ENCODE measurements around the gene TNS3.

DNA sequence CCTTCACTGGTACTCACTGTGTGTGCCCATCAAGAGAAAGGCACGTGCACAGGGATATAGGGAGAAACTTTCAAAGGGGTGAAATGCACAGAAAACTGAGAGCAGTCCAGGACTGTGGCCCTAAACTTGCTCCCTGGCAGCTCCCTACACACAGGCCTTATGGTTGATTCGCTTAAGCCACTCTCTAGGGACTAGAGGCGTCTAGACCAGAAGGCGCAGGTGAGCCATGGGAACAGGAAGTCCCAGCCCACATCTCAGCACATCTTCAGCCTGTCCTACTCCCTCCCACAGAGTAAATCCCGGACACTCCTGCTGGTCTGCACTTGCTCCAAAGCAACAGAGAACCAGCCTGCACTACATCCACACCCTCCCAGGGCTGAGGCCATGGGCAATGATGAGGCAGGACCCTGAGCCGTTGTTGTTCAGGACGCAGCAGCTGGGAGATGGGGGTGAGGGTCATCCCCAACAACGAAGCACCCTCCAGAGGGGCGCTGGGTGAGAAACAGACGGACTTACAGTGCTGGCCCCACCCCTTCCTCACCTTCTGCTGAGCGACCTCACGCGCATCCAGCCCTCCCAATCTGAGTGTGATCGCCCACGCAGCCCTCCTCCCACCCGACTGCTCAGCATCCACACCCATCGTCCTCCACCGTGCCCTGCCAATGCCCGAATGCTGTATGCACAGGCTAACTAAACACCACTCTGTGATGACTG, 109.3 kb downstream of the TNS3 start:
- TF ChIP-seq, protein P1, sequence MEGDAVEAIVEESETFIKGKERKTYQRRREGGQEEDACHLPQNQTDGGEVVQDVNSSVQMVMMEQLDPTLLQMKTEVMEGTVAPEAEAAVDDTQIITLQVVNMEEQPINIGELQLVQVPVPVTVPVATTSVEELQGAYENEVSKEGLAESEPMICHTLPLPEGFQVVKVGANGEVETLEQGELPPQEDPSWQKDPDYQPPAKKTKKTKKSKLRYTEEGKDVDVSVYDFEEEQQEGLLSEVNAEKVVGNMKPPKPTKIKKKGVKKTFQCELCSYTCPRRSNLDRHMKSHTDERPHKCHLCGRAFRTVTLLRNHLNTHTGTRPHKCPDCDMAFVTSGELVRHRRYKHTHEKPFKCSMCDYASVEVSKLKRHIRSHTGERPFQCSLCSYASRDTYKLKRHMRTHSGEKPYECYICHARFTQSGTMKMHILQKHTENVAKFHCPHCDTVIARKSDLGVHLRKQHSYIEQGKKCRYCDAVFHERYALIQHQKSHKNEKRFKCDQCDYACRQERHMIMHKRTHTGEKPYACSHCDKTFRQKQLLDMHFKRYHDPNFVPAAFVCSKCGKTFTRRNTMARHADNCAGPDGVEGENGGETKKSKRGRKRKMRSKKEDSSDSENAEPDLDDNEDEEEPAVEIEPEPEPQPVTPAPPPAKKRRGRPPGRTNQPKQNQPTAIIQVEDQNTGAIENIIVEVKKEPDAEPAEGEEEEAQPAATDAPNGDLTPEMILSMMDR (conservative IDR thresholded peaks at IDR 0.05 in 1 of 2, IDR thresholded peaks at IDR 0.05 in 1 of 2; ENCODE audit: extremely low read depth in 1 of 2, insufficient read depth in 1 of 2, low read depth in 1 of 2, low read length in 2 of 2), result no peak
- no peak for TF ChIP-seq EZH2 (IDR thresholded peaks at IDR 0.05; ENCODE audit: borderline replicate concordance, low read length)
